ENCODE data around the gene CAMLG.

Gene CAMLG

DNA sequence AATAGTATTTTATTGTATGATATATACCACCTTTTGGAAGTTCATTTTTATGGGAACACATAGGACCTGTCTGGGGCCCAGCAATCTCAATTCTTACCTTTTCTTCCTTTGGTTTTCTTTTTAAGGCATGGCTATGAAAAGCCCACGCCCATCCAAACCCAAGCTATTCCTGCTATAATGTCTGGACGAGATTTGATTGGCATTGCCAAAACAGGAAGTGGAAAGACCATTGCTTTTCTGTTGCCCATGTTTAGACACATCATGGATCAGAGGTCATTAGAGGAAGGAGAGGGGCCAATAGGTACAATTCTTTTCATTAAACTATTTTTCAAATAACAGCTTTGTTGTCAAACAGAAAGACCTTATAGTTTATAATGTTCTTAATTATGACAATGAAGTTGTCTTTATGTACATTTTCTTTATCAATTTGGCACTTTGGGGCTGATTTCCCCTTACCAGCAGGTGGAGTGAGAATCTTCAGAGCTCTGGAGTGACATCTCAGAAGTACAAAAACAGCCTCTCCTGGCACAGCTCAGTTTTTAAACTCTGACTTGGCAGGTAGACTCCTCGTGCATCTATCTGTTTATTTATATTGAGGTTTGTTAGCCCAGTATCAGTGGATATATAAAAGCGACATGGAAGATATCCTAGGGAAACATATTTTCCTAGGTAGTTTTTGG lies 46.0 kb downstream of the CAMLG start:
- H3K36me3 ChIP-seq (ENCODE audit: insufficient read depth, low read length), result peaks cover 76% of the 10 kb centered on the region
- no peak overlapping the region for H3K9ac ChIP-seq (ENCODE audit: low read length)
- H3K4me3 ChIP-seq (ENCODE audit: low read depth in 1 of 2, low read length in 2 of 2), result no peak overlapping the region
- H3K27ac ChIP-seq (ENCODE audit: low read depth, low read length), result no peak overlapping the region
- H3K4me1 ChIP-seq (ENCODE audit: insufficient read depth, low read length), result no peaks in the 10 kb centered on the region
- no peaks in the 10 kb centered on the region for H3K9me3 ChIP-seq (ENCODE audit: low read length)
- H3K27me3 ChIP-seq (ENCODE audit: control insufficient read depth in 1 of 2, insufficient read depth in 2 of 2, low read length in 2 of 2), result no peaks in the 10 kb centered on the region

DNA sequence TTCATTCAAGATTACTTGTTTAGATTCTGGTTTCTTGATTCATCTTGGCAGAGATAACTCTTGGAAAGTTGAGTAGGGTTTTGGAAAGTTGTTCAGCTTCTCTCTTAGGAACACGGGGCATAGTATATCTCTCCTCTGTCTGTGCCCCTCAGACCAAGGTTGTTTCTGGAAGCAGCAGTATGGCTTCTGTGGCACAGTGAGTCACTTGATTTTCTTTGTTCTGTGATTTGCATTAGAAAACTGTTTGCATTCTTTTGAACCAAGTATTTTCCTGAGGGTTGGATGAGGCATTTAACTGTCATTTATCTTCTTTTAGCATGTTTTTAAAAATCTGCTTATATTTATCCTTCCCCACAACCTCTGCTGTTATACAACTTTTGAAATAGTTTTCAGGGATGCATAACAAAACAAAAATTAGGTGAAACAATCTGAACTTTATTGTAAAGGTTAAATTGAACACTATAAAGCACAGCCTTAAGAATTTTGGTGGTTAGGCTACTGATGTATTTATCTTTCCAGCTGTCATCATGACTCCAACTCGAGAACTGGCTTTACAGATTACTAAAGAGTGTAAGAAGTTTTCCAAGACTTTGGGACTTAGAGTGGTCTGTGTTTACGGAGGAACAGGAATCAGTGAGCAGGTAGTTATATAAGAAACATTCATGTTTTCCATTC lies 46.7 kb downstream of the CAMLG start:
- H3K36me3 ChIP-seq (ENCODE audit: insufficient read depth, low read length), result peaks cover 78% of the 10 kb centered on the region

DNA sequence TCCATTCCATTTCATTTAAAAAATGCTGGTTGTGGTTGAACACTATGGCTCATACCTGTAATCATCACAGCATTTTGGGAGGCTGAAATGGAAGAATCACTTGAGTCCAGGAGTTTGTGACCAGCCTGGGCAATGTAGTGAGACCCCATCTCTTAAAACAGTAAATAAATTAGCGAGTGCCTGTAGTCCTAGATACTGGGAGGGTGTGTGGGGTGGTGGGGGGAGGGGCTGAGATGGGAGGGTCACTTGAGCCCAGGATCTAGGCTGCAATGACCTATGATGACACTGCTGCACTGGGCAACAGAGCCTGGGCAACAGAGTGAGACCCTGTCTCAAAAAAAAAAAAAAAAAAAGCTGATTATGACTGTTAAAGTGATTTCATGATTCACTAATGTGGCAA lies 49.3 kb downstream of the CAMLG start:
- Histone ChIP-seq H3K27ac (ENCODE audit: low read depth, low read length) (no peak overlapping the region), H3K27me3 (ENCODE audit: control insufficient read depth in 1 of 2, insufficient read depth in 2 of 2, low read length in 2 of 2) (no peaks in the 10 kb centered on the region), H3K9ac (ENCODE audit: low read length) (no peak overlapping the region), H3K4me3 (ENCODE audit: low read depth in 1 of 2, low read length in 2 of 2) (no peak overlapping the region), H3K36me3 (ENCODE audit: insufficient read depth, low read length) (peaks cover 79% of the 10 kb centered on the region), H3K4me1 (ENCODE audit: insufficient read depth, low read length) (no peaks in the 10 kb centered on the region), H3K9me3 (ENCODE audit: low read length) (no peaks in the 10 kb centered on the region)

More for the DNA sequence above, 46.7 kb downstream of the CAMLG start:
- H3K9ac ChIP-seq (ENCODE audit: low read length), result no peak overlapping the region
- no peaks in the 10 kb centered on the region for H3K27me3 ChIP-seq (ENCODE audit: control insufficient read depth in 1 of 2, insufficient read depth in 2 of 2, low read length in 2 of 2)
- H3K27ac ChIP-seq (ENCODE audit: low read depth, low read length), result no peak overlapping the region
- no peak overlapping the region for H3K4me3 ChIP-seq (ENCODE audit: low read depth in 1 of 2, low read length in 2 of 2)
- H3K4me1 ChIP-seq (ENCODE audit: insufficient read depth, low read length), result no peaks in the 10 kb centered on the region
- H3K9me3 ChIP-seq (ENCODE audit: low read length), result no peaks in the 10 kb centered on the region

DNA sequence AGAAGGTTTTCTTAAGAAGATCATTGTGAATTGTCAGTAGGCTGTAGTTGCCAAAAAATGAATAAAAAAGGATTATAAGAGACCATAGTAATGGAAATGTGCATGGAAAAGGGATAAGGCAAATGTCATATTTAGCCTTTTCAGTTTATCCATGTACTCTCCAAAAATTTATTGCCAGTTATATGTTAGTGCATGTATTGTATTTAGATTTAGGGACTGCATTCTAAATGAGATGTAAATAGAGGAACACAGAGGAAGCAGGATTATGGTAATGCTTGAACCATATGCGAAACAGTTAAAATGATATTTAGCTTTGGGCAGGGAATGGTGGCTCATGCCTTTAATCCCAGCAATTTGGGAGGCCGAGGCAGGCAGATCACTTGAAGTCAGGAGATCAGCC lies 53.2 kb downstream of the CAMLG start:
- no peaks in the 10 kb centered on the region for H3K4me1 ChIP-seq (ENCODE audit: insufficient read depth, low read length)
- no peaks in the 10 kb centered on the region for H3K9me3 ChIP-seq (ENCODE audit: low read length)
- H3K36me3 ChIP-seq (ENCODE audit: insufficient read depth, low read length), result peaks cover 77% of the 10 kb centered on the region
- H3K27me3 ChIP-seq (ENCODE audit: control insufficient read depth in 1 of 2, insufficient read depth in 2 of 2, low read length in 2 of 2), result no peaks in the 10 kb centered on the region
- no peak overlapping the region for H3K9ac ChIP-seq (ENCODE audit: low read length)
- H3K4me3 ChIP-seq (ENCODE audit: low read depth in 1 of 2, low read length in 2 of 2), result no peak overlapping the region
- H3K27ac ChIP-seq (ENCODE audit: low read depth, low read length), result no peak overlapping the region

DNA sequence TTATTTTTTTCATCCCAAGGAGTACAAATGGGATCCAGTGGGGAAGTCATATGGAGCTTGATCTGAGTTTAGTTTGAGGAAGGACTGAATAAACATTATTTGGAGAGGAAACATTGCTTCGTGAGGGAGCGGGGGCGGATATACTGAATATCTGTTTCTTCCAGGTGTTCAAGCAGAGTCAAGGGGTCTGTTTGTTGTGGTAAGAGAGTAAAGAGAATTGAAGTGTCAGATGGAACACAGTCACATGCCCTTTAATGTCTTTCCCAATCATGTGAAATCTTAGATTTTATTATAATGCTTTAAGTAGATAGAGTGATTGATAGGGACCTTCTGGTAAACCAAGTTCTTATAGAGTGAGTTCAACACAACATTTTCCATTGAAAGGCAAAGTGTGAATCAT lies 53.9 kb downstream of the CAMLG start:
- H3K9me3 ChIP-seq (ENCODE audit: low read length), result no peaks in the 10 kb centered on the region
- H3K27me3 ChIP-seq (ENCODE audit: control insufficient read depth in 1 of 2, insufficient read depth in 2 of 2, low read length in 2 of 2), result no peaks in the 10 kb centered on the region
- peaks cover 73% of the 10 kb centered on the region for H3K36me3 ChIP-seq (ENCODE audit: insufficient read depth, low read length)
- H3K4me1 ChIP-seq (ENCODE audit: insufficient read depth, low read length), result no peaks in the 10 kb centered on the region
- H3K9ac ChIP-seq (ENCODE audit: low read length), result no peak overlapping the region
- H3K27ac ChIP-seq (ENCODE audit: low read depth, low read length), result no peak overlapping the region
- H3K4me3 ChIP-seq (ENCODE audit: low read depth in 1 of 2, low read length in 2 of 2), result no peak overlapping the region

DNA sequence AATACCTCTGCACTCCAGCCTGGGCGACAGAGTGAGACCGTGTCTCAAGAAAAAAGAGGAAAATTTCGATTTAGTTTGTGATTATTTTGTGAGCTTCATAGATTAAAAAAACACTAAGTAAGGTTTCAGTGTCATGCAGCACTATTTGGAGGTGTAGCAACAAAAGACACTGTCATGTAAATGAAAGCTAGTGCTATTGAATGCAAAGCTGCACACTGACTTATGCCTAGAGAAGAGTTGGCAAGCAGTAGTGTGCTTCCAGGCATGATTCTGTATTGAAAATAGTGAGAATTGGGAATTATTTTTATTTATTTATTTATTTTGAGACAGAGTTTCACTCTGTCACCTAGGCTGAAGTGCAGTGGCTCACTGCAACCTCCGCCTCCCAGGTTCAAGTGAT lies 54.8 kb downstream of the CAMLG start:
- Histone ChIP-seq H3K4me1 (ENCODE audit: insufficient read depth, low read length) (no peaks in the 10 kb centered on the region), H3K27me3 (ENCODE audit: control insufficient read depth in 1 of 2, insufficient read depth in 2 of 2, low read length in 2 of 2) (no peaks in the 10 kb centered on the region), H3K36me3 (ENCODE audit: insufficient read depth, low read length) (peaks cover 68% of the 10 kb centered on the region), H3K27ac (ENCODE audit: low read depth, low read length) (no peak overlapping the region), H3K9me3 (ENCODE audit: low read length) (no peaks in the 10 kb centered on the region), H3K4me3 (ENCODE audit: low read depth in 1 of 2, low read length in 2 of 2) (no peak overlapping the region), H3K9ac (ENCODE audit: low read length) (no peak overlapping the region)

DNA sequence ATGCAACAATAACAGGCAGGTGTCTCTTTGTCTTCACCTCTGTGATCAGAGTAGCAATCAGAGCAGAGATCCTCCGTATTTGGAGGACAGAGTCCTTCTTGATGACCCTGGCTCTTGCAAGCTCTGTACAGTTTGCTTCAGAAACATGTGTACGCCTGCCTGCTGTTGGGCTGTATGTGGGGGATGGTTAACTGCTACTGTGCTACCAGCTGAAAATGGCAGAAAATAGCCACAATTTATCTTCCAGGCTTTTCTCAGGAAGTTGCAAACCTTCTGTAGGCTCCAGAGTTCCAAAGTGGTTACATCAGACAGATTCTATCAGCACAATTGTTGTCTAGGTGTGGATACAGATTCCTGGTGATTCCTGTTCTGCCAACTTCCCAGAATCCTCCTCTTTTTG lies 55.7 kb downstream of the CAMLG start:
- Histone ChIP-seq H3K27ac (ENCODE audit: low read depth, low read length) (no peak overlapping the region), H3K27me3 (ENCODE audit: control insufficient read depth in 1 of 2, insufficient read depth in 2 of 2, low read length in 2 of 2) (no peaks in the 10 kb centered on the region), H3K9me3 (ENCODE audit: low read length) (no peaks in the 10 kb centered on the region), H3K4me3 (ENCODE audit: low read depth in 1 of 2, low read length in 2 of 2) (no peak overlapping the region), H3K9ac (ENCODE audit: low read length) (no peak overlapping the region), H3K4me1 (ENCODE audit: insufficient read depth, low read length) (no peaks in the 10 kb centered on the region), H3K36me3 (ENCODE audit: insufficient read depth, low read length) (peaks cover 71% of the 10 kb centered on the region)

DNA sequence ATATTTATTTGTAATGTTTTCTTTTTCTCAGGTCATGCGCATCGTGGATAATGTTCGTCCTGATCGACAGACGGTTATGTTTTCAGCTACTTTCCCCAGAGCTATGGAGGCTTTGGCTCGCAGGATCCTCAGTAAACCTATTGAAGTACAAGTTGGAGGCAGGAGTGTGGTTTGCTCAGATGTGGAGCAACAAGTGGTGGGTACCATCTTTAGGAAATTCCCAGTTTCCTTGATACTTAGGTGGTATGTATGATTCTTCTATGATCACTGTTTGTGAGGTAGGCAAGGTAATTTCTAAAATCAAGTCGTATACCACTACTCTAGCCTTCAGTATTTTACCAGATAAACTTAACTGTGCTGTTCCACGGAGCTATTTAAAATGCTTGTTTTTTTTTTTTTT lies 56.5 kb downstream of the CAMLG start:
- Histone ChIP-seq H3K9me3 (ENCODE audit: low read length) (no peaks in the 10 kb centered on the region), H3K4me1 (ENCODE audit: insufficient read depth, low read length) (no peaks in the 10 kb centered on the region), H3K9ac (ENCODE audit: low read length) (no peak overlapping the region), H3K27ac (ENCODE audit: low read depth, low read length) (no peak overlapping the region), H3K36me3 (ENCODE audit: insufficient read depth, low read length) (peaks cover 69% of the 10 kb centered on the region), H3K27me3 (ENCODE audit: control insufficient read depth in 1 of 2, insufficient read depth in 2 of 2, low read length in 2 of 2) (no peaks in the 10 kb centered on the region), H3K4me3 (ENCODE audit: low read depth in 1 of 2, low read length in 2 of 2) (no peak overlapping the region)

DNA sequence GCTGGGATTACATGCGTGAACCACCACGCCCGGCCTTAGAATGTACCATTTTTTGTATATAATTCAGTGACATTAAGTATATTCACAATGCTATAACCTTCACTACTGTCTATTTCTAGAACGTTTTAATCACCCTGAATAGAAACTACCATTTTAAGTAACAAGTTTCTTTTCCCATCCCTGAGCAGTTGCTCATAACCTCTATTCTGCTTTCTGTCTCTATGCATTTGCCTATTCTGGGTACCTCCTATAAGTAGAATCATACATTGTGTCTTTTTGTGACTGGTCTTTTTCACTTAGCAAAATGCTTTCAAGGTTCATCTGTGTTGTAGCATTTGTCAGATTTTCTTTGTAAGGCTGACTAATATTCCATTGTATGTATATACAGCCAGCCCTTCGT lies 60.1 kb downstream of the CAMLG start:
- Histone ChIP-seq H3K9ac (ENCODE audit: low read length) (no peak overlapping the region), H3K27ac (ENCODE audit: low read depth, low read length) (no peak overlapping the region), H3K4me1 (ENCODE audit: insufficient read depth, low read length) (no peaks in the 10 kb centered on the region), H3K36me3 (ENCODE audit: insufficient read depth, low read length) (peaks cover 51% of the 10 kb centered on the region), H3K9me3 (ENCODE audit: low read length) (no peaks in the 10 kb centered on the region), H3K27me3 (ENCODE audit: control insufficient read depth in 1 of 2, insufficient read depth in 2 of 2, low read length in 2 of 2) (no peaks in the 10 kb centered on the region), H3K4me3 (ENCODE audit: low read depth in 1 of 2, low read length in 2 of 2) (no peak overlapping the region)

Data from muscle layer of colon (tissue), 2 donors.